CD4-positive, alpha-beta T cell treated with Interleukin-21 for 1 hour (primary cell): Measurements from ENCODE around the gene MUC13.

Source experiments
- DNase-seq: peaks from one replicate; pipeline ENCODE4 v3.0.0-alpha.2; 2020

MUC13 gene

GRCh38 chr3:124895756-124896155 is 38.8 kb downstream of the MUC13 start:
- DNase-seq, result no peak

GRCh38 chr3:124893526-124893925 is 41.0 kb downstream of the MUC13 start:
- DNase-seq, result no peak

- DNase-seq, result no peak
Observed at GRCh38 chr3:124890573-124891190, 43.9 kb downstream of the MUC13 start.

GRCh38 chr3:124888482-124889441 is 45.8 kb downstream of the MUC13 start:
- no peak for DNase-seq

GRCh38 chr3:124887932-124888298 is 46.6 kb downstream of the MUC13 start:
- DNase-seq, result no peak

- peak; percentile 8 for DNase-seq
Observed at GRCh38 chr3:124887177-124887931, 47.2 kb downstream of the MUC13 start, which contains the start of gene ITGB5. Gene ITGB5 (minus strand): TSS chr3:124887365. CDS start chr3:124887000, 365 bp downstream.

- no peak for DNase-seq
Observed at GRCh38 chr3:124886168-124887056, 48.1 kb downstream of the MUC13 start.

GRCh38 chr3:124885466-124886167 is 48.9 kb downstream of the MUC13 start:
- DNase-seq, result no peak

GRCh38 chr3:124884474-124885101 is 50.0 kb downstream of the MUC13 start:
- DNase-seq, result no peak

- no peak for DNase-seq
Observed at GRCh38 chr3:124883766-124884473, 50.6 kb downstream of the MUC13 start.

GRCh38 chr3:124882816-124883747 is 51.5 kb downstream of the MUC13 start:
- DNase-seq, result no peak

GRCh38 chr3:124881976-124882697 is 52.4 kb downstream of the MUC13 start:
- no peak for DNase-seq

GRCh38 chr3:124879337-124879680 is 55.2 kb downstream of the MUC13 start:
- no peak for DNase-seq

GRCh38 chr3:124878561-124879336 is 55.8 kb downstream of the MUC13 start:
- DNase-seq, result no peak

GRCh38 chr3:124877674-124878073 is 56.9 kb downstream of the MUC13 start:
- DNase-seq, result no peak

GRCh38 chr3:124876401-124876878 is 58.1 kb downstream of the MUC13 start:
- DNase-seq, result no peak

GRCh38 chr3:124873226-124873625 is 61.3 kb downstream of the MUC13 start:
- DNase-seq, result no peak

- DNase-seq, result no peak
Observed at GRCh38 chr3:124867511-124867910, 67.0 kb downstream of the MUC13 start.
